HepG2 (cell line): Measurements from ENCODE around the gene ADAR. TPM values are rescaled to one million over a fixed set of nuclear protein-coding genes. Genes with fewer than 3 reads are reported as not detected.
A peak's percentile ranks its signal among the peaks of the same experiment; 100 is the strongest.

ENCODE experiments used
- ATAC-seq: fragments of 200-7000 bp; cut with Tn5 transposase; 3 replicates; pipeline ENCODE4 v1.9.1; 2020; ENCODE audit warnings: mild to moderate bottlenecking, moderate library complexity
- BruUV-seq: library from RNA; stranded (reverse); fragments of 400-500 nt; replicated peaks from 2 replicates; lab custom pipeline; 2021; lab: Mats Ljungman, UMichigan
- CTCF ChIA-PET: fragments of 300-600 bp; formaldehyde crosslinking; extraction: SDS; loops from one replicate; lab custom pipeline; 2021; ENCODE audit warnings: low total read pairs, inconsistent platforms, low intra/inter-chr PET ratio; lab: Yijun Ruan, JAX
- POLR2A ChIA-PET: fragments of 350-600 bp; sonication (Branson Sonifier 250); formaldehyde crosslinking; loops from one replicate; lab custom pipeline; 2020; ENCODE audit warnings: antibody characterized with exemption, inconsistent platforms; lab: Yijun Ruan, JAX
- DNase-seq: peaks from one replicate; pipeline ENCODE4 v3.0.0-alpha.2; 2015; ENCODE audit warnings: low spot score
- FAIRE-seq: peaks from 3 replicates; lab custom pipeline; 2011; peaks lifted over from hg19 to GRCh38; lab: Jason Lieb, UNC
- H2AFZ ChIP-seq: one replicate; pipeline ENCODE4 v1.6.1; 2011; ENCODE audit warnings: low read length, inconsistent platforms
- H3K27ac ChIP-seq: fragments of 300-600 bp; 3 replicates; pipeline ENCODE4 v1.8.0; 2011; ENCODE audit warnings: mixed run types, mild to moderate bottlenecking, mixed read lengths, low read length, inconsistent platforms; ENCODE audit not compliant: insufficient read depth; ENCODE audit errors: extremely low read length
- H3K27me3 ChIP-seq, 2 experiments: fragments of 200-600 bp in 1 of 2; 2 replicates in 1 of 2; 3 replicates in 1 of 2; pipeline versions ENCODE4 v1.6.0 to v1.8.0; 2011; ENCODE audit warnings: low read length in 2 of 2, mild to moderate bottlenecking in 2 of 2, moderate library complexity in 2 of 2, inconsistent platforms in 1 of 2; ENCODE audit not compliant: insufficient read depth in 2 of 2, control insufficient read depth in 1 of 2
- H3K36me3 ChIP-seq, 2 experiments: fragments of 200-600 bp in 1 of 2; replicated peaks in 1 of 2; 2 replicates in 1 of 2; 3 replicates in 1 of 2; pipeline versions ENCODE4 v1.5.1 to v1.8.0; 2011; ENCODE audit warnings: low read length in 2 of 2, inconsistent platforms in 1 of 2; ENCODE audit not compliant: insufficient read depth in 2 of 2, control insufficient read depth in 1 of 2
- H3K4me1 ChIP-seq: 2 replicates; pipeline ENCODE4 v1.5.1; 2012; ENCODE audit warnings: low read length, inconsistent platforms; ENCODE audit not compliant: insufficient read depth
- H3K4me2 ChIP-seq: 2 replicates; pipeline ENCODE4 v1.6.0; 2011; ENCODE audit warnings: low read depth, low read length, inconsistent platforms
- H3K4me3 ChIP-seq, 3 experiments: fragments of 200-600 bp in 1 of 3; sonication (generic), shearing (Covaris generic) in 1 of 3; replicated peaks in 1 of 3; 2 replicates each; pipeline ENCODE4 v1.5.1; 2011 to 2016; ENCODE audit warnings: low read length in 3 of 3, inconsistent platforms in 2 of 3, low read depth in 2 of 3, mild to moderate bottlenecking in 2 of 3, control low read depth in 1 of 3, mixed read lengths in 1 of 3; ENCODE audit not compliant: insufficient read depth in 1 of 3
- H3K79me2 ChIP-seq: one replicate; pipeline ENCODE4 v1.6.1; 2011; ENCODE audit warnings: low read length, inconsistent platforms; ENCODE audit not compliant: insufficient read depth
- H3K9ac ChIP-seq: 2 replicates; pipeline ENCODE4 v1.6.0; 2011; ENCODE audit warnings: mild to moderate bottlenecking, low read depth, low read length, inconsistent platforms; ENCODE audit not compliant: insufficient read depth
- H3K9me3 ChIP-seq: 2 replicates; pipeline ENCODE4 v1.5.1; 2012; ENCODE audit warnings: mild to moderate bottlenecking, low read length
- H4K20me1 ChIP-seq: 2 replicates; pipeline ENCODE4 v1.6.0; 2011; ENCODE audit warnings: inconsistent platforms, mild to moderate bottlenecking, low read length, moderate library complexity; ENCODE audit not compliant: insufficient read depth
- CAMTA2 ChIP-seq: sonication (generic); formaldehyde crosslinking; IDR thresholded peaks from 2 replicates; pipeline ENCODE4 v1.4.0; 2020; ENCODE audit warnings: mild to moderate bottlenecking, missing genetic modification reagents, borderline replicate concordance
- HDAC6 ChIP-seq: fragments of 200-600 bp; sonication (generic); IDR thresholded peaks from 2 replicates; pipeline ENCODE4 v1.7.0; 2017; ENCODE audit warnings: mild to moderate bottlenecking, antibody characterized with exemption, low read length, low read depth
- IKZF5 ChIP-seq: IDR thresholded peaks from 2 replicates; pipeline ENCODE4 v1.6.1; 2018; ENCODE audit warnings: missing genetic modification reagents, mild to moderate bottlenecking, missing compliant biosample characterization
- JUN ChIP-seq: sonication (generic); formaldehyde crosslinking; IDR thresholded peaks from 2 replicates; pipeline ENCODE4 v1.4.0; 2020; ENCODE audit warnings: mild to moderate bottlenecking, missing genetic modification reagents
- MIXL1 ChIP-seq: IDR thresholded peaks from 2 replicates; pipeline ENCODE4 v1.6.1; 2016
- POLR2A ChIP-seq, 2 experiments: IDR thresholded peaks; 2 replicates each; pipeline ENCODE4 v1.6.1; 2011; ENCODE audit warnings: low read depth in 2 of 2, low read length in 2 of 2, mild to moderate bottlenecking in 1 of 2, moderate library complexity in 1 of 2; ENCODE audit not compliant: insufficient read depth in 1 of 2
- PPARG ChIP-seq: conservative IDR thresholded peaks from 2 replicates; pipeline ENCODE4 v1.6.1; 2016; ENCODE audit warnings: missing biosample characterization, missing genetic modification reagents
- RXRA ChIP-seq: sonication (generic); formaldehyde crosslinking; IDR thresholded peaks from 2 replicates; pipeline ENCODE4 v1.5.1; 2020; ENCODE audit warnings: missing genetic modification reagents
- RXRB ChIP-seq: IDR thresholded peaks from 2 replicates; pipeline ENCODE4 v1.6.1; 2016; ENCODE audit warnings: borderline replicate concordance, missing genetic modification reagents, missing compliant biosample characterization
- SKIL ChIP-seq: sonication (generic); formaldehyde crosslinking; IDR thresholded peaks from 2 replicates; pipeline ENCODE4 v1.8.0; 2022; ENCODE audit warnings: missing genetic modification reagents, mild to moderate bottlenecking, moderate library complexity, borderline replicate concordance
- SMAD9 ChIP-seq: sonication (generic); formaldehyde crosslinking; IDR thresholded peaks from 2 replicates; pipeline ENCODE4 v1.5.1; 2020; ENCODE audit warnings: mild to moderate bottlenecking, missing genetic modification reagents
- ZNF367 ChIP-seq: sonication (generic); formaldehyde crosslinking; IDR thresholded peaks from 2 replicates; pipeline ENCODE4 v1.4.0; 2020; ENCODE audit warnings: missing genetic modification reagents, borderline replicate concordance
- WGBS: methylation state at CpG from one replicate; pipeline ENCODE4 v1.1.6; 2017; ENCODE audit warnings: low lambda C conversion rate; 5-methylcytosine and 5-hydroxymethylcytosine counted together
- in situ Hi-C: cut with HindIII; loops from 2 replicates; pipeline ENCODE4 v1.10.0; 2017; ENCODE audit warnings: low pct_unique_long_range_greater_than_20kb; ENCODE audit not compliant: extremely low pct_ligation_motif_present
- intact Hi-C: fragments of 100-400 bp; cut with micrococcal nuclease; formaldehyde crosslinking; loops from one replicate; pipeline ENCODE4 v1.10.0; 2022; ENCODE audit not compliant: unreplicated experiment
- polyA plus RNA-seq, 8 experiments: library from polyadenylated mRNA; depleted of rRNA in 3 of 8; stranded (reverse) in 7 of 8; unstranded in 1 of 8; fragments of >200 nt; fragmentation: Illumina TruSeq in 4 of 8; extraction: Trizol in 4 of 8; gene quantifications; 2 replicates each; pipeline versions ENCODE4 v1.2.1 to v1.2.3, GENCODE V29; 2011 to 2016; ENCODE audit warnings: low read depth in 4 of 8, missing spikeins in 1 of 8, mixed read lengths in 1 of 8; ENCODE audit not compliant: insufficient read depth in 1 of 8
- total RNA-seq, 5 experiments: library from RNA; depleted of rRNA; stranded (reverse); fragments of >200 nt; fragmentation: Illumina TruSeq; extraction: Trizol; gene quantifications; 2 replicates each; pipeline ENCODE4 v1.2.3, GENCODE V29; 2016; ENCODE audit warnings: low read depth in 1 of 5
- TF ChIP-seq, protein P1 (sequence below): sonication (generic); formaldehyde crosslinking; IDR thresholded peaks from 2 replicates; pipeline ENCODE4 v1.4.0; 2020; ENCODE audit warnings: missing genetic modification reagents, borderline replicate concordance

ADAR gene
- total and polyA plus RNA-seq, 2 of the 13 experiments (the other 11 are each of a cell fraction or from before 2014, with no cell fraction given), result 70.8 to 86.2 TPM

DNA sequence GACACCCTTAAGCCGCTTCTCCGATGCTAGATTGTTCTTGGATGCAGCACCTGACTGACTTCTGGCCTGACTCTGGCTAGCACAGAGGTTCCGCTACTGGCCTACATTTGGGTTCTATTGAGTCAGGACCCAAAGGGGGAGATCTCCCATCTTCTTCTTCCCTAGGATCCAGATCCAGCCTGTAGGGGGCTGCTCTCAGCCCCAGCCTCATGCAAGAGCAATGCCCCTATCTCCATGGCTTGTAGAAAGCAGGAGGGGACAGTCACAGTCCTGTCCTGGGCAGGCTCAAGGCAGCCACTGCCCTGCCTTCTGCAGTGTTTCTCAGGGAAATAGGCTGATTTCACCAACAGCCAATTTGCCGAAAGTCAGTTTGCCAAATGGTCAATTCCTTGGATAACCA, 6.3 kb upstream of the ADAR start:
- Histone ChIP-seq H3K36me3 (peaks cover 2 to 3% of the 10 kb centered on the region in 2 experiments; a peak in 1 of 5 replicates), H3K4me1 (peaks cover 40% of the 10 kb centered on the region), H4K20me1 (peaks cover 38% of the 10 kb centered on the region), H3K4me3 (no peak overlapping the region), H3K79me2 (peaks cover 87% of the 10 kb centered on the region), H3K27me3 (no peaks in the 10 kb centered on the region), H3K9ac (no peak overlapping the region), H2AFZ (no peak overlapping the region), H3K27ac (no peak overlapping the region), H3K9me3 (no peaks in the 10 kb centered on the region), H3K4me2 (no peak overlapping the region)
- ChIA-PET POLR2A (no interaction called here), CTCF (no interaction called here)
- BruUV-seq, result no TSS peak
- no peak for FAIRE-seq
- peak; percentile 9 for DNase-seq
- TF ChIP-seq SMAD9 (CRISPR knock-in tag) (no peak), RXRB (no peak), HDAC6 (no peak), JUN (CRISPR knock-in tag) (no peak), IKZF5 (CRISPR knock-in tag) (no peak), MIXL1 (CRISPR knock-in tag) (no peak), SKIL (CRISPR knock-in tag) (no peak), PPARG (CRISPR knock-in tag) (no peak), ZNF367 (no peak), POLR2A (IDR thresholded peaks at IDR 0.05; ENCODE audit: insufficient read depth in 1 of 2, low read depth in 2 of 2, low read length in 2 of 2) (no peak), RXRA (no peak), CAMTA2 (CRISPR knock-in tag) (no peak)
- TF ChIP-seq, protein P1, sequence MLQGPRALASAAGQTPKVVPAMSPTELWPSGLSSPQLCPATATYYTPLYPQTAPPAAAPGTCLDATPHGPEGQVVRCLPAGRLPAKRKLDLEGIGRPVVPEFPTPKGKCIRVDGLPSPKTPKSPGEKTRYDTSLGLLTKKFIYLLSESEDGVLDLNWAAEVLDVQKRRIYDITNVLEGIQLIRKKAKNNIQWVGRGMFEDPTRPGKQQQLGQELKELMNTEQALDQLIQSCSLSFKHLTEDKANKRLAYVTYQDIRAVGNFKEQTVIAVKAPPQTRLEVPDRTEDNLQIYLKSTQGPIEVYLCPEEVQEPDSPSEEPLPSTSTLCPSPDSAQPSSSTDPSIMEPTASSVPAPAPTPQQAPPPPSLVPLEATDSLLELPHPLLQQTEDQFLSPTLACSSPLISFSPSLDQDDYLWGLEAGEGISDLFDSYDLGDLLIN (CRISPR knock-in tag), result no peak
- intact Hi-C loops (no loop called here), in situ Hi-C loops (no loop called here)
- 98% methylated on average over 4 of the region's 4 CpGs for WGBS
- peak; percentile 70 for ATAC-seq
